Limb (tissue), 2 donors: ENCODE data around the gene CERS6.
A peak's percentile ranks its signal among the peaks of the same experiment; 100 is the strongest.
"Not testable (repeated sequence)": the region's sequence is repeated elsewhere in the genome, so short reads cannot be mapped to it uniquely, and the experiment has no call there.

ENCODE experiments used
- DNase-seq, 2 donors: peaks; one replicate each; pipeline ENCODE4 v3.0.0-alpha.2; 2016; ENCODE audit errors: extremely low spot score in 2 of 2

The CERS6 gene

DNA sequence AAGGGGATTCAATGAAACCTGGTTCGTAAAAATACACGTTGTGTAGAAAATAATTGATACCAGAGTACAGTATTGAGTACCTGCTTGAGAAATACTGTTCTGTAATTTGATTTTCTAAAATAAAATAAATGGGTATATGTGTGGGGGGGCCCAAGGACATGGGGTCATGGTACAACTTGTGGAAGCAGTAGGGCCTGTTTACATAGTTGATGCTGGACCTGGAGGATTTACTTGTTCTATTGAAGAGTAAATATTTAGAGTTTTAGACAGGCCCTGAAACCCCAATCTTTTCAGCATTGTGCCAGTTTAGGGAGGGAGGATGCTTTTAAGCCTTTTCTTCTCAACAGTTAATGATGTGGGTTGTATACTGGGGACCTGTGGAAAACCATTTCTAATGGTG lies 11.7 kb downstream of the CERS6 start:
- no peak for DNase-seq

DNA sequence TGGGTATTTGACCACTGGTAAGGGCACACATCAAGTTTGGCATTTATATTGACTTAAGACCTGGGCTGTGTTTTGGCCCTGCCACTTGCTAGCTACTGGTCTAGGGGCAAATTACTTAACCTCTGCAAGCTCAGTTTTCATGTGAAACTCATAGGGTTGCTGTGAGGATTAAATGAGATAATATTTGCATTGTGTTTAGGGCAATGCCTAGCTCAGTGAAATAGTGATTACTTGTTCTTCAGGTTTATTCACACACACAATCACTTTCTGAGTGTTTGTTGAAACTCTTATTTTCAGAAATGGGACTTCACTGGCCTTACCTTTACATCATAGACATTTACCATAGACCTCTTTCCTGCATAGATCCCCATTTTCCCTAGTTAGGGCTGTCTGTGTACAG lies 12.3 kb downstream of the CERS6 start:
- DNase-seq, result no peak

DNA sequence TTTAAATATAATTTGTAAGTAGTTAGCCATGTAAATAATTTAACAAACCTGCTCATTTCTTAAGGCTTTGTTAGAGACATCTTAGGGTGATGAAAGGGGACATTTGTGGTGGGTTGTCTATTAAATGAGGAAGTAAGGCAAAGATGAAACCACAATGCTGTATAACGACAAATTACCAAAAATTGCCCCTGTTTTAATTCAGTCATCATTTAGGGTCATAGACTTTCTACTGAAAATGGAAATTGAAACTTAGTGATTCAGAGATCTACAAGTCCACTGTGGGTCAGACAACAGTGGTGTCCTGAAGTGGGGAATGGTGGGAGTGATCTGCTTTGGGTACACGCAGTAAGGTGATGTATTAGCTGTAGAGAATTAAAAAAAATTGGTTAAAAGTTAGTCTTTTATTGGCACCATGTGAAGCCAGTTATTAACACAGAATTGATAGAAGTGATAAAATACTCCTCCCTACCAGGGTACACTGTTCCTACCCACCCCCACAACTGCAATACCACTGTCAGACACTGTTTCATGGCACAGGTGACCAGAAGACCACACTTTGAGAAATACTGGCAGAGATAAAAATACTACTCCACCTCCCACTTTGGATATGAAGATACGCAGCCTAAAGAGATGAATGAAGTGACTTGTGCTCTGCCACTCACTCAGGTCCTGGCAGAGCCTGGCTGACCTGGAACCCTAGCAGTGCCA lies 13.4 kb downstream of the CERS6 start:
- no peak for DNase-seq

DNA sequence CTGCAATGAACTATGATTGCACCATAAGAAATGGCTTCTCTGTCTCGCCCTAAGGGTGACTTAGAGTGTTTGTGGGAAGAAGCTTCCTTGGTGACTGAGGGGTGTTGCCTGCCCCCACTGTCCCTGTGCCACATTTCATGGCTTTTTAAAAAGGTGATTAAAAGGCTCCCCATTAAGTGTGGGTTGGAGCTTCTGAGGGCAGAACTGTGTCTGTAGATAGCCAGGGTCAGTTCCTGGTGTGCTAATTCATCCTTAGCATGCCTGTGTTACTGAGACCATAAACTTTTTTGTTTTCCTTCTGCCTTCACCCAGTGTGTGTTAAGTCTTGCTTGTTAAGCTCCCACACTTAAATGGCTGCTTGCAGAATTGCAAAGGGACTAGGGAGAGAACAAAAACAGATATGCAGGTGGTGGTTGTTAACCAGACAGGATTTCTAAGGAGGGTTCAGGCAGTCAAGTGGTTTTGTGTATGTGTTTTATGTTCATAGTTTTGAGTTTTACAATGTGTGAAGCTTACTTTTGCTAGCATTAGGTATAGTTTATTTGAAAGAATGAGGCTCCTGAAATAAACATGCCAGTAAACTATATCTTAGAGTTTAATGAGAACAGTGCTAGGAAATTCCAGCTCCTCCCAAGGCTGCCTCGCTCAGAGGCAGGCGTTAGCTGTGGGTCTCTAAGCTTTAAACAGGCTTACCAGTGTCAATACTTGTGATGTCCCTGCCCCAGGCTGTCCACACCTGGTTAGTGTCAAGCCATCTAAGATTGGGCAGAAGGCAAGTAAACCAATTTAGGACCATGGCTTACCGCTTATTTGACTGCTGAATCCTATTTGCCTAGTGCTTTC lies 14.5 kb downstream of the CERS6 start:
- DNase-seq, result no peak

DNA sequence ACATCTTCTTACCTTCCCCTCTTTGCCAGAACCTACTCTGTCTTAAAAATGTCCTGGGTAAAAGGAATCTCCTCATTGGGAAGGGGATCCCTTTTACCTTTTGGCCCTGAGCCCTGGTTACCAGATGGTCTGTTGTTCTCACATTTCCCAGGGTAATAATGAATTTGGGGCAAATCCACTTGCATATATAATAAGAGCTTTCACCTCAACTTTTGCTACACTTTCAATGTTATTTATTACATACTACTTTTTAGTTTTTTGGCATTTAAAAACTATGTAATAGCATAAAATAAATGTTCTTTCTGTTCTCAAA lies 15.0 kb downstream of the CERS6 start:
- no peak for DNase-seq

DNA sequence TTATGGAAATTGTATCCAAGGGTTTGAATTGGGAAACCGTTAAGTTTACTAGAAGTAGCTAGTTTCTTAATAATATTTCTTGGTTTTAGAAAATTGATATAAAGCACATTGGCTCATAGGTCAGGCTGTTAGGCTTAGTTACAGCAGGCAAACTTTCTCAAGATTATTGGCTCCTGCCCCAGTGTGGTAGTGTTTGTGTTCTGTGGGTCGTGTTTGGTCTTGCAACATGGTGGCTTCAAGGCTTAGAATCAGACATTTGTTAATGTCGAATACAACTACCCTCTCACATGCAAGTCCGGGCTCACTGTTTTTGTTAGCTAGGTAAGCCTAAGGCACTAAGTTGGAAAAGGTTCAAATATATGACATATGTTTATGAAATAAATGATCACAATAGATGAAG lies 19.6 kb downstream of the CERS6 start:
- DNase-seq, result no peak

DNA sequence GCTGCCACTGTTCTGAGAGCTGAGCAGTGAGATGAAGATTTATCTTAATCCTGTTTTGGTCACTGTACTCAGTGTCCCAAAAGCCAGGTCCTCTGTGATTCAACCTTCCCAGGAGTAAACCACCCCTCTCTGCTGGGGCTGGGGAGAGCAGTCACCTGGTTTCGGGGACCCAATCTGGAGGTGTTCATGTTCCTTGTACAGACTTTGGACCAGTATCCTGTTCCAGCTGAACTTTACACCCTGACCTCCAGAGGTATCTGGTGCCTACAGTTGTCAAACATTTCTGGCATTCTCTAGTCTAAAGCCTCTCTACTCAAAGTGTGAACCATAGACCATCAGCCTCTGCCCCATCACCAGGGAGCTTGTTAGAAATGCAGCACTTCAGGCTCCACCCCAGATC lies 22.1 kb downstream of the CERS6 start:
- no peak for DNase-seq

DNA sequence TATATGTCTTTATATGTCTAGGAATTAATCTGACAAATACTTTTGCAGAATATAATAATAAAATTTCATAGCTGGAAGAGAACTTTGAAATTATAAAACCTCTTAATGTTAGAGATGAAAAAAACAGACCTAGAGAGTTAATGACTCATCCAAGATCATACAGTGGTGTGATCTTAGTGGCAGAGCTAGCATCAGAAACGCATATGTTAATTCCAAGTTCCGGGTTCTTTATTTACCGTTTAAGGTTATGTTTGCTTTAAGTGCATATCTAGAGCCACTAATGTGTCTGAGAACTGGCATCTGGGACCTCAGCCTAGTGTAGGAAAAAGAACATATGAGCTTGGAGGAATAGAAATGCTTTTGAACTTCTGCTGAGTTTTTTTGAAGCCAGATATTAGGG lies 24.3 kb downstream of the CERS6 start:
- no peak for DNase-seq

DNA sequence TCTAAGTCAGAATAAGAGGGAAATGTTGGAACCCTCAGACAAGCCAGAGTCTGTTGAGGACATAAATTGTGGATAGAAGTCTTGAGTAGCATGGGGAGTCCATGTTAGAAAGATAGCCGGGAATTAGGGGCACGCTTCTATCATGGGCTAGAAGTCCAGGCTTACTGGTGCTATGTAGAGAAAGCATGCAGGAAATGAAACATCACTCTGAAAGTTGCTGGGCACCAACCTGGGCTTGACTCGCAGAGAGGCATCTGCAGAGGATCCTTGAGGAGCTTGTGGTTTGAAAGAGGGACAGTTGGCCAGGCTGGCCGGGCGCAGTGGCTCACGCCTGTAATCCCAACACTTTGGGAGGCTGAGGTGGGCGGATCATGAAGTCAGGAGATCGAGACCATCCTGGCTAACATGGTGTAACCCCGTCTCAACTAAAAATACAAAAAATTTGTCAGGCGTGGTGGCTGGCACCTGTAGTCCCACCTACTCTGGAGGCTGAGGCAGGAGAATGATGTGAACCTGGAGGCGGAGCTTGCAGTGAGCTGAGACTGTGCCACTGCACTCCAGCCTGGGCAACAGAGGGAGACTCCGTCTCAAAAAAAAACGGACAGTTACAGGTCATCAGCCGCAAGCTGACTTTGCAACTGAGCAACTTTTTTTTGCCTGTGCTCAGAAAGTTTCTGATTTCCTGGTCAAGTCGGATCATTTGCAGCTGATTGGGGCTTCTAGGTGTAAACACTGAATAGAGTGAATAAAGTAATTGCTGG lies 24.9 kb downstream of the CERS6 start:
- no peak for DNase-seq

DNA sequence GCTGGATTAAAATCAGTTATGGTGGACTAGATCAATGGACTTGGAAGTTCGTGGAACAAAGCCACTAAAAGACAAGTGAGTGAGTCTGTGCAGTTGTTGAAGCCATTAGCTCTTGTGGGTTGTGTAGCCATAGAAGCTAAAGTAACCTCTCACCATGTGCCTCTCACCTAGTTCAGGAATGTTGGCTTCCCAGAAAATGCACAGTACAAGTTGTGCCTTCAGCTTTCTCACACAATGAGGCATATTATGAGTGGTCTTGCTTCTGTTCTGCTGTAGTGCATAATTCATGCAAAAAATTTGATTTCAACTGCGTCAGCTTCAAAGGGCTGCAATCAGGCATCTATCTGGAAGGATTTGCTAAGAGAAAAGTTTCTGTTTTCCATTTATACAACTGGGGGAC lies 26.2 kb downstream of the CERS6 start:
- DNase-seq, result no peak

DNA sequence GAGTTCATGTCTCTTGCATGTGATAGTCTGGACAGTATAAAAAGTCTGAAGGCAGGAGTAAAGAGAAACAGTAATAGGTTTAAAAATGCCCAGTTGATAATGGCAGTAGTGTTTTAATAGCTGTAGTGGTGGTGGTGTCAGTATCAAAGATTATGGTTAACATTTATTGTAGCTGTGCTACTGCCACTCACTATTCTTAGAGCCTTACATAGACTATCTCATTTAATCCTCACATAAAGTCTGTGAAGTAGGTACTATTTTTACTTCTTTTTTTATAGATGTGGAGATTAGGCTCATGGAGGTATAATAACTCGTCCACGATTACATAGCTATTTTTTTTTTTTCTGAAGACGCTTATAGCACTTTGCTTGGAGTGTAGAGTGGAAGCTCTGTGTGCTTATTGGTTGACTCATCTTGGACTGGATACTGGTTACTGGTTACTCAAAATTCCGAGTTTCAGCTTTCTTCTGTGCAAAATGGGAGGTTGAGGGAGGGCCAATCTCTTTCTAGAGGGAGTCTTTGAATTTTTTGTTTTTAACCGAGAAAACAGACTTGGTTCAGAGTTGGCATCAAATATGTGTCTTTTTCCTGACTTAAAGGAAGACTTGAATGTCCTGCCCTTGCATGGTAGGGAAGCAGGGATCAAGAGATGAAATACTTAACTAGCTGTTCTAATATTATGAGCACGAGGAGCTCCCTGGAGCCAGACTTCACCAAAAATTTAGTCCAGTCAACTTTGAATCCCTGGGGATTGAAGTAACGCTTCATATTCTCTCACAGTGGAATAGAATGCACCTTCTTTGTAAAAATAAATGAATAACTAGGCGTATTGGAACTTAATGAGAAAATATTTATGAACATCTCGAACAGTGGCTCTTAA lies 27.1 kb downstream of the CERS6 start:
- DNase-seq, result no peak

DNA sequence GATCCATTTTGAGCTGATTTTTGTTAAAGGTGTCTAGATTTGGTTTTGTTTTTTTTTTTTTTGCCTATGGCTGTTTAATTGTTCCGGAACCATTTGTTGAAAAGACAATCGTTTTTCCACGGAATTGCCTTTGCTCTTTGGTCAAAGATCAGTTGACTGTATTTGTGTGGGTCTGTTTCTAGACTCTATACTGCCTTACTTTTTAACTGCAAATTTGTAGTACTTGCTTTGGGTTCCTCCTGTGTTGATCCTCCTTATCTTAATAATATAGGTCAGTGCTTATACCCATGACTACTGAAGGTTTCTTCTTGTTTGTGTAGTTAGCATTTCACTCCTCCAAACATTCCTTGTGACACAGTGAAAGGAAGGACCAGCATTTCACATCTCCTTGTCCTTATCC lies 30.4 kb downstream of the CERS6 start:
- no peak for DNase-seq

DNA sequence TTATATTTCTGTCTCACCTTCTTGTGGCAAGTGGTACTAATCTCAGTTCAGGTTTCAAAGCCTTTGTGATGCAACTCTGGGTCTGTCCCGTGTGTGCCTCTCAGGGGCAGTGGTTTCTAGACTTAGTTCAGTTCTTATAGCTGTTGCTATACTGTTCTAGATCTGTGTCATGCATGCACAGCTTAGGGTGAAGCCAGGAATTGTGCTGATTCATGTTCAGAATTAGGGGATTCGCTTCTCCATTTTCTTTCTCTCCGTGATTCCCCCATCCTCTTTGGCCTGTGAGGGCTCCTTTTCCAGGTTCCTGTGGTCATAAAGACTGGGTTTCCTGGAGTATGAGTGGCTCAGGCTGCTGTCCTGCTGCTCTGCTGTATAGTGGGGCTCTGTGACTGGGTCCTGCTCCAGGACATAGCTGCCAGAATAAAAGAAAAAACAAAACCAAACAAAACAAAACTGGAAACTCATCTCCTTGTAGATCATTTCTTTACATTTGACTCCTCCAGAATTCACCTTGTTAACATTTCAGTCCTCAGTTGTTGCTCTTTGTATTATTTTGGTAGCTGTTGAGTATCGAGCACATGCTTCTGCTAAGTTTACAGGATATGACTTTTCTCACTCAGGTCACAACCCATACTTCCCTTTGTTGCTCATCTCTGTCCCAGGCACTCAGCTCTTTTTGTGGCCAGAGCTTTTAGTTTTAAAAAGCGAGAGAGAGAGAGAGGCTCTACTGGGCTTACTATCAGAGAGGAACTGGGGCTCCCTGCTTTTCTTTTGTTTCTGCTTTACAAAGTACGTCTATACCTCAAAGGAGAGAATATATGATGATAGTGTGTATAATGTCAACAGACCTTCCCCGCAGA lies 34.2 kb downstream of the CERS6 start:
- DNase-seq, result no peak

DNA sequence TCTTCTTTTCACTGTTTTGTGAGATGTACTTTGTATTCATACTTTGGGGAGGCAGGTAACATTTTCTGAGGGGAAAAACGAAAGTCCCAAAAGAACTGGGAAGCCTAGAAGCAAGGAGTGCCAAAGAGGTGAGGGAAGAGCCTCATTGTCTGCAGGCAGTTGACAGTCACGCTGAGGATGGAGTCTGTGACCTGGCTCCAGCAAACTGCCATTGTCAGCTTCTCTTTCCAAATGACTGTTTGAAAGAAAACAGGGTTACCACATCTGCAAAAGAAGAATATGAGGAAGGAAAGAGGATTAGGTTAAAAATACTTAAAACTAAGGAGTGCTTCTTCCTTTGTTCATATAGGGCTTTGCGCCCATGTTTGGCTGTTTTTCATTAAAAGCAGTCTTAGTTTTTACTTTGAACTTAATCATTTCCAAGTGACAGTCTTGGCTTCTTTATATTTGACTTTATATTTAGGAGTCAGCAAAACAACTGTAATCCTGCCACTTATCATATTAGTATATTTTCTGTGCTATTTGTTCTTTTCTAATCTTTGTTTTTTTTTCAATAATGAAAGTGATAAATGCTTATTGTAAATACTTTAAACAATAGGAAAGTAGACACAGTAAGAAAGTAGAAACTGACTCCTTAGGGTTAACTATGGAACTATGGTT lies 35.0 kb downstream of the CERS6 start:
- DNase-seq, result peak in 1 of 2 donors; percentile 16

DNA sequence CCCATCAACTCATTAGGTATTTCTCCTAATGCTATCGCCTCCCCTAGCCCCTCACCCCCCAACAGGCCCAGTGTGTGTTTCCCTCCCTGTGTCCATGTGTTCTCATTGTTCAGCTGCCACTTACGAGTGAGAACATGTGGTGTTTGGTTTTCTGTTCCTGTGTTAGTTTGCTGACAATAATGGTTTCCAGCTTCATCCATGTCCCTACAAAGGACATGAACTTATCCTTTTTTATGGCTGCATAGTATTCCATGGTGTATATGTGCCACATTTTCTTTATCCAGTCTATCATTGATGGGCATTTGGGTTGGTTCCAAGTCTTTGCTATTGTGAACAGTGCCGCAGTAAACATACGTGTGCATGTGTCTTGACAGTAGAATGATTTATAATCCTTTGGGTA lies 35.7 kb downstream of the CERS6 start:
- not testable (repeated sequence) for DNase-seq

DNA sequence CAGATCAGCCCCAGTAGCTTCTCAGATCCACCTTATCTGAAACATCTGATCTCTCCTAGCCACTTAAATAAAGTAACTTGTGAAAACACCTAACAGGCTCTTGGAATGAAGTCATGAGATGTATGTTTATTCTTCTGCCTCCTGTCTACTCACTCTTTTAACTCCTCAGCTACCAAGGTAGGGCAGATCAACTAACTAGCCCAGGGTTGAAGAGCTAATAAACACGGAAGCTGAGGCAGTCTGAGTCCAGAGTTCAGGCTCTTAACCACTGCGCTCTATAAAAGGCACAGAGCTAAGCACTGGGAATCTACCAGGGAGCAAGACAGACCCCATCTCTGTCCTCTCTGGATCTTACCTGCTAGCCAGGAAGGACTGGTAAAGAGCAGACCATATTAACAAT lies 37.1 kb downstream of the CERS6 start:
- DNase-seq, result not testable (repeated sequence)

DNA sequence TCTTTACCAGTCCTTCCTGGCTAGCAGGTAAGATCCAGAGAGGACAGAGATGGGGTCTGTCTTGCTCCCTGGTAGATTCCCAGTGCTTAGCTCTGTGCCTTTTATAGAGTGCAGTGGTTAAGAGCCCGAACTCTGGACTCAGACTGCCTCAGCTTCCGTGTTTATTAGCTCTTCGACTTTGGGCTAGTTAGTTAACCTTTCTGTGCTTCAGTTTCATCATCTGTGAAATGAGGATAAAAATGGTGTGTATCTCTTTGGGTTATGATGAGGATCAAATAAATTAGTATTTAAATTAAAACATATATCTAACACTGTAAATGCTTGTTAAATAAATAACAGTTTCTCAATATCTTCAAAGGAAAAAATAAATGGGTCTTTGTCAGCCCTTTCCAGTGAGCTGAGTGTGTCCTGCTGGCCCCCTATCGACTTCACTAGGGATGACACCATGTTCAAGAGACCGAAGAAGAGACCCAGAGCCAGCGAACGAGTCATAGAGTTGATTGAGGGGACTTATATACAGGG lies 38.2 kb downstream of the CERS6 start:
- DNase-seq, result no peak

DNA sequence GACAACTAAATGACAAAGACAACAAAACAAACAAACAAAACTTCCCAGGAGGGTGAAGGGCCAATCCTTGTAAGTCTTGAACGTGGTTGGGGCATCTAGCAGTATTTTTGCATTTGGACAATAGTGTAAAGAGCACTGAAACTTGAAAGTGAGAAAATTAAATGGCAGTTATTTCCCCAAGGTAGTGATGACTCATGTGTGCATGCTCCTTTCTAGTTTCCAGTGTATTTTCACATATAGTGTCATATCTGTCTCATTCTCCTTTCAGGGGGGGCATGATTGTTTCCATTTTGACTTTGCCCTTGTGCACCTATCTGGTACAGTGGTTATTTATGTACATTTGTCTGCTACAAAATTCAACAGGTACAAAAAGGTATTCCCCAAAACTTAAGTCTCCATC lies 39.5 kb downstream of the CERS6 start:
- DNase-seq, result no peak

DNA sequence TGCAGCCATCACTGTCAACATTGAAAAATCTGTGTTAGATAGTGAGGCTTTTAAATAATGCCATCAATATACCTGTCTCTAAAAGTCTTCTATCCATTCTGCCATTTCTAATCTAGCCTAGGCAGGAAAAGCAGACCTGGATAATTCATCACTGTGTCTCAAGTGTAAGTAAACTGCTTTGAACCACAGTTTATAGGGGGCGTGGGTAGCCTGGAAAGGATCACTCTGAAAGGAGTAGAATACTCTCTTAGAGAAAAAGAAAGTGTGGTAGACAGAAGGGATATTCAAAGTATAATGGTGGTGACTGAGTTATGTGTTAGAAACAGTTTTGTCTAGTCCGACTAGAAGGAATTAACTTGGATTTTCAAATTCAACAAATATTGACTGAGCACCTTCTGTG lies 40.8 kb downstream of the CERS6 start:
- DNase-seq, result no peak

DNA sequence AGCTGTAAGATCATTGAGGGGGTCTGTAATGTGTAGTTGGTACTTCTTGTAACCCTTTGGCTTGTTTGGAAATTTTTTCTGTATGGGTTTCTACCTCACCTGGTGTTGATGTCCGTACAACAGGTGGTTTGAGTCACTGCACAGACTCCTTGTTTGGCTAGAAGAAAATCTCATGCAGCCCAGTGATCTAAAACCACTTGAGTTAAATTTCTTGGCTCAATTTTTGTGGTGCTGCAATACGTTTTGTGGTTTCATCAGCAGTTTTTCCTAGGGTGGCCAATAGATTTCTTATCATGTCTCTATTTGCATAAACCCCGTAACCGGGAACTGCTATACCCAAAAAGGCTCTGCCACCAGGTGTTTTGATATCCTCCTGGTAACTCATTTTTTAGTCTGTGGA lies 43.4 kb downstream of the CERS6 start:
- no peak for DNase-seq
